GM12872 (cell line): ENCODE results near the gene ZNF346.

Source experiments
- TF ChIP-seq, protein P1 (sequence below): IDR thresholded peaks from 3 replicates; pipeline ENCODE4 v1.5.1; 2011; ENCODE audit warnings: low read depth, mild to moderate bottlenecking, low read length, moderate library complexity; ENCODE audit not compliant: insufficient read depth

ZNF346 gene

DNA sequence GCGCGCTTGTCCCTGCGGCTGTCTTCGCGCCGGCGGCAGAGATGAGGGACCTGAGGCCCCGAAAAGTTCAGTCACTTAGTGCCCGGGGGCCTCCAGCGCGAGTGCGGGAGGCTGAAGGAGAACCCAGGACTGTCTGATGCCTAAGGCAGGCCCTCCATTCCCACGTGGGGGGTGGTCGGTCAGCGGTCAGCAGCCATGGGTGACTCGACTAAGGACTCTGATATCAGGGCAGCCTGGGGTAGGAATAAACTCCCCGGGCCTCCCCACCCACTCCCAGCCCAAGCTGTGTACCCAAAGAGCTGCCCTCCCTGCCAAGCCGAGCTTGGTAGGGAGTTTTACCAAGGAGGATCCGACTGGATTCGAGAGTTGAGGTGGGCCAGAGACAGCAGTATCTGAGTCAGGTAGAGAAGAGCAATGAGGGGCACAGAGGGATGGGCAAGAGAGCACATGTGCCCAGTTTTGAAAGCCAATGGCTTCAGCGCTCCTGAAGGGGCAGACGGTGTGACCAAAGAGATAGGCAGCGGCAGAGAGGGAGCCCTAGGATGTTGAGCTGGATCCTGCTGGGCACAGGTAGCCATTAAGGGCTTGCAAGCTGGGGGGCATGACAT lies 65.0 kb downstream of the ZNF346 start:
- TF ChIP-seq, protein P1, sequence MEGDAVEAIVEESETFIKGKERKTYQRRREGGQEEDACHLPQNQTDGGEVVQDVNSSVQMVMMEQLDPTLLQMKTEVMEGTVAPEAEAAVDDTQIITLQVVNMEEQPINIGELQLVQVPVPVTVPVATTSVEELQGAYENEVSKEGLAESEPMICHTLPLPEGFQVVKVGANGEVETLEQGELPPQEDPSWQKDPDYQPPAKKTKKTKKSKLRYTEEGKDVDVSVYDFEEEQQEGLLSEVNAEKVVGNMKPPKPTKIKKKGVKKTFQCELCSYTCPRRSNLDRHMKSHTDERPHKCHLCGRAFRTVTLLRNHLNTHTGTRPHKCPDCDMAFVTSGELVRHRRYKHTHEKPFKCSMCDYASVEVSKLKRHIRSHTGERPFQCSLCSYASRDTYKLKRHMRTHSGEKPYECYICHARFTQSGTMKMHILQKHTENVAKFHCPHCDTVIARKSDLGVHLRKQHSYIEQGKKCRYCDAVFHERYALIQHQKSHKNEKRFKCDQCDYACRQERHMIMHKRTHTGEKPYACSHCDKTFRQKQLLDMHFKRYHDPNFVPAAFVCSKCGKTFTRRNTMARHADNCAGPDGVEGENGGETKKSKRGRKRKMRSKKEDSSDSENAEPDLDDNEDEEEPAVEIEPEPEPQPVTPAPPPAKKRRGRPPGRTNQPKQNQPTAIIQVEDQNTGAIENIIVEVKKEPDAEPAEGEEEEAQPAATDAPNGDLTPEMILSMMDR = no peak

DNA sequence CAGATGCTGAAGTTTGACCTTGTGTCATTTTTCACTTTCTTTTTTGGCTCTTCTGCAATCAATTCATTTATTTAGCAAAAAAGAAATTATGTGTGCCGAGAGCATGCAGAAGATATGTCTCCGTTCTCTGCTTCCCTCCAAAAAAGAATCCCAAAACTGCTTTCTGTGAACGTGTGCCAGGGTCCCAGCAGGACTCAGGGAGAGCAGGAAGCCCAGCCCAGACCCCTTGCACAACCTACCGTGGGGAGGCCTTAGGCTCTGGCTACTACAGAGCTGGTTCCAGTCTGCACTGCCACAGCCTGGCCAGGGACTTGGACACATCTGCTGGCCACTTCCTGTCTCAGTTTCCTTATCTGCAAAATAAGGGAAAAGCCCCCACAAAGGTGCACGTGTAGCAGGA lies 66.6 kb downstream of the ZNF346 start:
- TF ChIP-seq, protein P1 = no peak

DNA sequence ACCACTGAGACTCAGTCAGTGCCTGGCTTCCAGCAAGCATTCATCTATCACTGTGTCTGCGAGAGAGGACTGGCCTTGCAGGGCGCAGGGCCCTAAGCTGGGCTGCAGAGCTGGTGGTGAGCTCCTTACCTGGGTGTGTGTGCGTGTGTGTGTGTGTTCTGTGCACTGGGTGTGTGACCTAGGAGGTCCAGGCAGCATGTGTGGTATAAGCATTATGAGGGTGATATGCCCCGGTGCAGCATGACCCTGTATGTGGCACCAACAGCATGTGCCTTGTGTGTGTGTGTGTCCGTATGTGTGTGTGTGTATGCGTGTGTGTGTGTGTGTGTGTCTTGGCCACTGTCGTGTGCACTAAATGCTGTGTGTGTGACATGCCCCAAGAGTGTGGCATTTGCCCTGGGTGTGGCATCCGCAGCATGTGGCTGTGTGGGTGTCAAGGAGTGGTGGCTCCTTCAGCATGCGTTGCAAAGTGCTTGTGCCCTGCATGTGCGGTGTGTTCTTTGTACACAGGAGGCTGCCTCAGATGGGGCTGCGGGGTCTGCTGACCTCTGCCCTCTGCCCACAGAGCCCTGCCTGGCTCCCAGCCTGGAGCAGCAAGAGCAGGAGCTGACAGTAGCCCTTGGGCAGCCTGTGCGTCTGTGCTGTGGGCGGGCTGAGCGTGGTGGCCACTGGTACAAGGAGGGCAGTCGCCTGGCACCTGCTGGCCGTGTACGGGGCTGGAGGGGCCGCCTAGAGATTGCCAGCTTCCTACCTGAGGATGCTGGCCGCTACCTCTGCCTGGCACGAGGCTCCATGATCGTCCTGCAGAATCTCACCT lies 67.5 kb downstream of the ZNF346 start:
- TF ChIP-seq, protein P1 = no peak

DNA sequence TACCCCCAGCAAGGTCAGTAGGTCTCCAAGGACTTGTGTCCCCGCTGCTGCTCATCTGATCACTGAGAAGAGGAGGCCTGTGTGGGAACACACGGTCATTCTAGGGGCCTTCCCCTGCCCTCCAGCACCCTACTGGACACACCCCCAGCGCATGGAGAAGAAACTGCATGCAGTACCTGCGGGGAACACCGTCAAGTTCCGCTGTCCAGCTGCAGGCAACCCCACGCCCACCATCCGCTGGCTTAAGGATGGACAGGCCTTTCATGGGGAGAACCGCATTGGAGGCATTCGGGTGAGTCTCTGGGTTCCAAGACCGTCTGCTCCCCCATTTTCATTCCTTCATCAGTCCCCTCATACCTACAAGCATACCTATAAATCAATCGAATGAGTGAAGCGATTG lies 68.3 kb downstream of the ZNF346 start:
- TF ChIP-seq, protein P1 = no peak

DNA sequence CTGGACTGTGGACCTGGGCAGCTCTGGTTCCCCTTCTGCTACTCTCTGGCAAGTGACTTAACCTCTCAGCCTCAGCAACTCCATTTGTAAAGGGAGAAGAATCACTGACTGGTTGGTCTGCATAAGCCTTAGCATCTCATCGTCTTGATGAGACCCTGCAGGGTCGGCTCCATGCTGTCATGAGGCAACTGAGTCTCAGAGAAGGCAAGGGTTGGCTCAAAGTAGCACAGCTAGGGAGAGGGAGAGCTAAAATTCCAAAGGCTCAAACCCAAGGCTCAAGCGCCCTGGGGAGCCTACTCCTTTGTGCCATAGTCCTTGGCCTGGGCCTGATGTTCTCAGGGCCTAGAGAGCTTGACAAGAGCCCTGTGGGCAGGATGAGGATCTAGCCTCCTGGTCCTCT lies 68.7 kb downstream of the ZNF346 start:
- TF ChIP-seq, protein P1 = no peak

DNA sequence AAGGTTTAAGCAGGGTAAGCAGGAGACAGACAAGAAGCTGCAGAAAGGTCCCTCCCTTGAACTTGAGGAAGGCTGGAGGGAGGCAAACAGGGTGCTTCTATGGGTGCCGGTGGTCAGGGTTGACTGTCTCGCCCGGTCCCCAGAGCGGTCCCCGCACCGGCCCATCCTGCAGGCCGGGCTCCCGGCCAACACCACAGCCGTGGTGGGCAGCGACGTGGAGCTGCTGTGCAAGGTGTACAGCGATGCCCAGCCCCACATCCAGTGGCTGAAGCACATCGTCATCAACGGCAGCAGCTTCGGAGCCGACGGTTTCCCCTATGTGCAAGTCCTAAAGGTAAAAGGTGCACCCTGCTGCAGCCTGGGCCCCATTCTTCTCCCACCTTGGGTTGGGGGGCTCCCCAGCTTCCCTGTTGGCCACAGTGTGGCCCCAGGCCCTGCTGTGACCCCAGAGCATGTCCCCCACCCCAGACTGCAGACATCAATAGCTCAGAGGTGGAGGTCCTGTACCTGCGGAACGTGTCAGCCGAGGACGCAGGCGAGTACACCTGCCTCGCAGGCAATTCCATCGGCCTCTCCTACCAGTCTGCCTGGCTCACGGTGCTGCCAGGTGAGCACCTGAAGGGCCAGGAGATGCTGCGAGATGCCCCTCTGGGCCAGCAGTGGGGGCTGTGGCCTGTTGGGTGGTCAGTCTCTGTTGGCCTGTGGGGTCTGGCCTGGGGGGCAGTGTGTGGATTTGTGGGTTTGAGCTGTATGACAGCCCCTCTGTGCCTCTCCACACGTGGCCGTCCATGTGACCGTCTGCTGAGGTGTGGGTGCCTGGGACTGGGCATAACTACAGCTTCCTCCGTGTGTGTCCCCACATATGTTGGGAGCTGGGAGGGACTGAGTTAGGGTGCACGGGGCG lies 69.9 kb downstream of the ZNF346 start:
- TF ChIP-seq, protein P1 = no peak

DNA sequence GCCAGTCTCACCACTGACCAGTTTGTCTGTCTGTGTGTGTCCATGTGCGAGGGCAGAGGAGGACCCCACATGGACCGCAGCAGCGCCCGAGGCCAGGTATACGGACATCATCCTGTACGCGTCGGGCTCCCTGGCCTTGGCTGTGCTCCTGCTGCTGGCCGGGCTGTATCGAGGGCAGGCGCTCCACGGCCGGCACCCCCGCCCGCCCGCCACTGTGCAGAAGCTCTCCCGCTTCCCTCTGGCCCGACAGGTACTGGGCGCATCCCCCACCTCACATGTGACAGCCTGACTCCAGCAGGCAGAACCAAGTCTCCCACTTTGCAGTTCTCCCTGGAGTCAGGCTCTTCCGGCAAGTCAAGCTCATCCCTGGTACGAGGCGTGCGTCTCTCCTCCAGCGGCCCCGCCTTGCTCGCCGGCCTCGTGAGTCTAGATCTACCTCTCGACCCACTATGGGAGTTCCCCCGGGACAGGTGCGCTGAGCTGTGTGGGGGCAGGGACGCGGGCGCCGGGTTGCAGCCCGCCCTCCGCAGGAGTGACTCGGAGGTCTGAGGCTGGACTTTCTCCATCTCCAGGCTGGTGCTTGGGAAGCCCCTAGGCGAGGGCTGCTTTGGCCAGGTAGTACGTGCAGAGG lies 70.7 kb downstream of the ZNF346 start:
- TF ChIP-seq, protein P1 = no peak
